Calu3 (cell line): ENCODE data around the gene RAB10. TPM values are rescaled to one million over a fixed set of nuclear protein-coding genes. Genes with fewer than 3 reads are reported as not detected.

Experiments used
- BruUV-seq: library from RNA; stranded (reverse); fragments of 400-500 nt; replicated peaks from 2 replicates; lab custom pipeline; 2021; lab: Mats Ljungman, UMichigan
- CTCF ChIA-PET: fragments of 300-600 bp; sonication (Branson Sonifier 250); formaldehyde crosslinking; loops from one replicate; lab custom pipeline; 2022; ENCODE audit warnings: antibody characterized with exemption; lab: Charles Lee
- DNase-seq: peaks from one replicate; pipeline ENCODE4 v3.0.0; 2022
- H3K27ac Mint-ChIP-seq: one replicate; pipeline ENCODE4 v1.8.0; 2022; ENCODE audit warnings: mixed read lengths; ENCODE audit not compliant: unreplicated experiment
- H3K27me3 Mint-ChIP-seq: one replicate; pipeline ENCODE4 v1.8.0; 2022; ENCODE audit warnings: mixed read lengths; ENCODE audit not compliant: unreplicated experiment
- H3K36me3 Mint-ChIP-seq: one replicate; pipeline ENCODE4 v1.8.0; 2022; ENCODE audit warnings: mild to moderate bottlenecking, moderate library complexity, mixed read lengths; ENCODE audit not compliant: insufficient read depth, unreplicated experiment
- H3K4me1 Mint-ChIP-seq: one replicate; pipeline ENCODE4 v1.8.0; 2022; ENCODE audit warnings: mild to moderate bottlenecking, low read depth, mixed read lengths; ENCODE audit not compliant: unreplicated experiment
- H3K4me3 Mint-ChIP-seq: one replicate; pipeline ENCODE4 v1.8.0; 2022; ENCODE audit warnings: mild to moderate bottlenecking, low read depth, moderate library complexity, mixed read lengths; ENCODE audit not compliant: unreplicated experiment
- H3K9me3 Mint-ChIP-seq: one replicate; pipeline ENCODE4 v1.8.0; 2022; ENCODE audit warnings: low read depth, mixed read lengths; ENCODE audit not compliant: unreplicated experiment
- CTCF ChIP-seq: fragments of 200-600 bp; IDR thresholded peaks from one replicate; pipeline ENCODE4 v1.8.0; 2022; ENCODE audit warnings: antibody characterized with exemption; ENCODE audit not compliant: unreplicated experiment
- intact Hi-C: fragments of 100-400 bp; cut with micrococcal nuclease; formaldehyde crosslinking; loops from one replicate; pipeline ENCODE4 v1.10.0; 2022; ENCODE audit not compliant: unreplicated experiment
- total RNA-seq: library from RNA; stranded (reverse); gene quantifications from 2 replicates; pipeline ENCODE4 v1.2.3, GENCODE V29; 2022

The RAB10 gene
- total RNA-seq, 1 experiment from 2014 or later = 149 TPM

- H3K4me1 Mint-ChIP-seq = peaks cover 26% of the 10 kb centered on the region
- no peak for DNase-seq
- BruUV-seq = no TSS peak
- CTCF ChIA-PET = no interaction called here
- H3K27me3 Mint-ChIP-seq = no peaks in the 10 kb centered on the region
- peaks cover 11% of the 10 kb centered on the region for H3K36me3 Mint-ChIP-seq
- no peaks in the 10 kb centered on the region for H3K9me3 Mint-ChIP-seq
- TF ChIP-seq CTCF = no peak
- no peak overlapping the region for H3K4me3 Mint-ChIP-seq
- intact Hi-C loops = no loop called here
- no peak overlapping the region for H3K27ac Mint-ChIP-seq
Measured at GRCh38 chr2:26058390-26058789, 24.5 kb downstream of the RAB10 start.

GRCh38 chr2:26059542-26059941 lies 25.7 kb downstream of the RAB10 start:
- Mint-ChIP-seq H3K27ac (no peak overlapping the region), H3K4me3 (no peak overlapping the region), H3K36me3 (peaks cover 4% of the 10 kb centered on the region), H3K9me3 (no peaks in the 10 kb centered on the region), H3K4me1 (peaks cover 26% of the 10 kb centered on the region), H3K27me3 (no peaks in the 10 kb centered on the region)
- DNase-seq = no peak
- BruUV-seq = no TSS peak
- CTCF ChIA-PET = no interaction called here
- no peak for TF ChIP-seq CTCF
- intact Hi-C loops = no loop called here

- TF ChIP-seq CTCF = no peak
- CTCF ChIA-PET = interaction anchor here (0.6 kb wide), 1 partner anchor 327 kb away, joined by 6 read pairs; no protein-coding TSS in a partner anchor
- no peak overlapping the region for H3K4me3 Mint-ChIP-seq
- peaks cover 24% of the 10 kb centered on the region for H3K4me1 Mint-ChIP-seq
- peaks cover 9% of the 10 kb centered on the region for H3K36me3 Mint-ChIP-seq
- no peak overlapping the region for H3K27ac Mint-ChIP-seq
- DNase-seq = no peak
- BruUV-seq = no TSS peak
- no peaks in the 10 kb centered on the region for H3K27me3 Mint-ChIP-seq
- H3K9me3 Mint-ChIP-seq = no peaks in the 10 kb centered on the region
- intact Hi-C loops = no loop called here
Measured at GRCh38 chr2:26061539-26061938, 27.7 kb downstream of the RAB10 start.

GRCh38 chr2:26064846-26065245 lies 31.0 kb downstream of the RAB10 start:
- H3K4me3 Mint-ChIP-seq = no peak overlapping the region
- BruUV-seq = no TSS peak
- DNase-seq = no peak
- TF ChIP-seq CTCF = no peak
- peaks cover 16% of the 10 kb centered on the region for H3K36me3 Mint-ChIP-seq
- no peaks in the 10 kb centered on the region for H3K9me3 Mint-ChIP-seq
- no peak overlapping the region for H3K27ac Mint-ChIP-seq
- CTCF ChIA-PET = no interaction called here
- intact Hi-C loops = no loop called here
- peaks cover 16% of the 10 kb centered on the region for H3K4me1 Mint-ChIP-seq
- H3K27me3 Mint-ChIP-seq = no peaks in the 10 kb centered on the region
